Activated T-cell treated with anti-CD3 and anti-CD28 coated beads, Interleukin-2, amount 50 U/mL, for 4 hours (primary cell): ENCODE data around the gene HS1BP3. TPM values are rescaled to one million over a fixed set of nuclear protein-coding genes. Genes with fewer than 3 reads are reported as not detected.

Experiments used
- ATAC-seq, 2 donors: fragments of 200-7000 bp; cut with Tn5 transposase; one replicate each; pipeline ENCODE4 v1.10.0; 2021
- DNase-seq: peaks from one replicate; pipeline ENCODE4 v3.0.0-alpha.2; 2020
- H3K27me3 Mint-ChIP-seq: one replicate; pipeline ENCODE4 v1.8.0; 2021; ENCODE audit warnings: low read depth, mixed read lengths
- H3K36me3 Mint-ChIP-seq: one replicate; pipeline ENCODE4 v1.8.0; 2022; ENCODE audit warnings: mixed read lengths; ENCODE audit not compliant: insufficient read depth
- H3K4me1 Mint-ChIP-seq: one replicate; pipeline ENCODE4 v1.8.0; 2021; ENCODE audit warnings: low read depth, mixed read lengths
- H3K4me3 Mint-ChIP-seq: one replicate; pipeline ENCODE4 v1.8.0; 2021; ENCODE audit warnings: mild to moderate bottlenecking, moderate library complexity, mixed read lengths
- H3K9me3 Mint-ChIP-seq: one replicate; pipeline ENCODE4 v1.8.0; 2021; ENCODE audit warnings: mixed read lengths
- total RNA-seq, 3 donors: library from RNA; stranded (reverse); gene quantifications; one replicate each; pipeline ENCODE4 v1.2.1, GENCODE V29; 2021

HS1BP3 gene
- total RNA-seq, 3 donors from 2014 or later = 6.0 to 6.7 (median 6.3) TPM

DNA sequence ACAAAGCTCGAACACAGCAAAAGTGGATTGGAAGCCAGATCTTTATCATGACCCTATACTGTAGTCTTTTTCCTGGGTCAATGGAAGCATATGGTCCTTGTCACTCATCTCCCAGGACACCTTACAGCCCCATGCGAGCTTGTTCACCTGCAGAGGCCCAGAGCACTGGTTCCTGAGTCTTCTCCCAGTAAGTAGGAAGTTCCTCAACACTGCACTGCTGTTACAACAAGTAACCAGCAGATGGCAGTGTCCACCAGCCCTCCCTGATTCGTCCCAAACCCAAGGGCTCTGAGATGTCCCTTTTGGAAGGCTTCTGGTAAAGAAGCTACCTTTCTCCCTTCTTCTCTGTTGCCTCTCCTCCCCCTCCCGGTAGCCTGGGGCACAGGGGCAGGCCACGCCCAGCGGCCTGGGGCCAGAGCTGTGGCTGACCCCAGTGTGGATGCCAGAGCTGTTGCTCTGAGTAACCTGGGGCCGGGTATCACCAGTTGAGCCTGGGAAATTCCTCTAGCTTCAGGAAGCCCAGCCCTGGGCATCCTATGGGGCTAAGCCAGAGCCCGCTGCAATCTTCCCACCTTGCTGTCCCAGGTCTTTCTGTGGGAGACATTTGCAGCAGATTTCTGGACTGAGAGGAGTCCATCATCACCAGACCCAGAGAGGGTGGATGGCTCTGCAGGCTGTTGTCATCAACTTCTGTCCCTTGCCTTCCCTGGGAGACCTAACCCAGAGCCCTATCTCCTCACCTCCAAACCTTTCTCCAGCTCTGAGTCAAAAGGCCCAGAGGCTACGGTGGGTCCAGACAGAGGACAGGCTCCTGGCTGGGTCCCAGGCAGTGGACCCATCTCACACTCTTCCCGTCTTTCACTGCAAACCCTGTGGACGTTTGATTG, 10.8 kb upstream of the HS1BP3 start:
- ATAC-seq = peak; percentile 58 to 71
- H3K9me3 Mint-ChIP-seq = no peaks in the 10 kb centered on the region
- no peaks in the 10 kb centered on the region for H3K36me3 Mint-ChIP-seq
- DNase-seq = peak; percentile 57
- H3K4me1 Mint-ChIP-seq = peaks cover 8% of the 10 kb centered on the region
- no peak overlapping the region for H3K4me3 Mint-ChIP-seq
- peaks cover 66% of the 10 kb centered on the region for H3K27me3 Mint-ChIP-seq

DNA sequence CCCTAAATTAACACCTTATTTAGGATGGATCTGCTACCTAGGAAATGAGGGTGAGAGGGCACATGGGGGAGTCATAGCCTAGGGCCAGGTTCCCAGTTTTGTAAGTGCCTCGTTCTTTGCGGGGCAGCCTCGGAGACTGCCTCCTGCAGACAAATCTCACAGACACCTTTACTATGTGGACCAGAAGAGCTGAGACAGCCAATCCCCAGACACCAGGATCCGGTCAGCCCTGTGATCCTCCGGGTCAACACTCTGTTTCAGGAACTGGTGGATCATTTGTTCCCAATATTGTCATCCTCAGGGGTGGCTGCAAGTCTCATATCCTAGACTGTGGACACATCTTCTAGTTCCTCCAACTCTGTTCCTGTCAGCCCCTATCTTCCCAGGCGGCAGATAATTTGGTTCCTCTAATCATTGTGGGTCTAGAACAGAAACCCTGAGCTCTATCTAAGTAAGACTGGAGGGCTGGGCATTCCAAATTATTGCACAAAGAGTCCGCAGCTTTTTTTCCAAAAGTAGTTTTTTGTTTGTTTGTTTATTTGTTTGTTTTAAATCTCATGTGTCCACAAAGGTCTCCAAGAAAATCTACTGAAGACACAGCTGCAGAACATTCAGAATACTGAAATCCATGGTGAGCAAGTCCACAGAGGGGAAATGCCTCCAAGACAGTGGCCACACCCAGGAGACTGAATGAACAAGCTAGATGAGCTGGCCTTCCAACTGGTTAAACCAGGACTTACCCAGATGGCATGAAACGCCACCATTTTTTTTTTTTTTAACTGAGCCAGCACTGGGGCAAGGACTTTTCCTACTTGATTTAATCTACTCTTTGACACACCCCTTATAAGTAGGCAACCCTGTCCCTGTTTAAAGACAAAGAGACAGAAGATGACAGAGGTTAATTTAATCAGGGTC, 9.9 kb upstream of the HS1BP3 start:
- H3K36me3 Mint-ChIP-seq = no peaks in the 10 kb centered on the region
- no peak overlapping the region for H3K4me3 Mint-ChIP-seq
- peaks cover 4% of the 10 kb centered on the region for H3K4me1 Mint-ChIP-seq
- H3K9me3 Mint-ChIP-seq = no peaks in the 10 kb centered on the region
- H3K27me3 Mint-ChIP-seq = peaks cover 59% of the 10 kb centered on the region
- no peak for DNase-seq
- no peak for ATAC-seq

DNA sequence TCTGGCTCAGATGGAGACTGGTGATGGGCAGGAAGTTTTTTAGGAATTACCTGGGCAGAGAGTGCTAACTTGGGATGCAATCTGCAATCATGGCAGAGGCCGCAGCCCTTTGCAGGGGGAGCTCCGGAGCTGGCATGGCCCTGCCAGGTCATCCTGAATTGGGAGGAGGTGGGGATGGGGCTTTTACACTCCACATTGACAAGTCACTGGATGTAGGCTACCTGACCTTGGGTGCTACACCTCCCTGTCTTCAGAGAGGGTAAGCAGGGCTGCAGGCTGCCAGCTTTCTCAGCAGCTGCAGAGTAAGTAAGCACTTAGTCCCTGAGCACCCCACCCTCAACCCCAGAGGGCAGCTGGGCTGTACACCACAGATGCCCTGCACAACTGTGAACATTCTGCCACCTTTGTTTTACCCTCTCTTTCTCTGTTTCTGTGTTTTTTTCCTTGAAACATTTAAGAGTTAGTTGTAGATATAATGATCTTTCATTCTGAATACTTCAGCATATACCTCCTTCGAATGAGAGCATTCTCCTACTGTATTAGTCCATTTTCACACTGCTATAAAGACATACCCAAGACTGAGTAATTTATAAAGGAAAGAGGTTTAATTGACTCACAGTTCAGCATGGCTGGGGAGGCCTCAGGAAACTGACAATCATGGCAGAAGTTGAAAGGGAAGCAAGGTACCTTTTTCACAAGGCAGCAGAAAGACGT, 6.8 kb upstream of the HS1BP3 start:
- no peaks in the 10 kb centered on the region for H3K36me3 Mint-ChIP-seq
- H3K27me3 Mint-ChIP-seq = peaks cover 37% of the 10 kb centered on the region
- H3K4me1 Mint-ChIP-seq = no peaks in the 10 kb centered on the region
- no peak overlapping the region for H3K4me3 Mint-ChIP-seq
- H3K9me3 Mint-ChIP-seq = no peaks in the 10 kb centered on the region
- ATAC-seq = no peak
- DNase-seq = no peak

DNA sequence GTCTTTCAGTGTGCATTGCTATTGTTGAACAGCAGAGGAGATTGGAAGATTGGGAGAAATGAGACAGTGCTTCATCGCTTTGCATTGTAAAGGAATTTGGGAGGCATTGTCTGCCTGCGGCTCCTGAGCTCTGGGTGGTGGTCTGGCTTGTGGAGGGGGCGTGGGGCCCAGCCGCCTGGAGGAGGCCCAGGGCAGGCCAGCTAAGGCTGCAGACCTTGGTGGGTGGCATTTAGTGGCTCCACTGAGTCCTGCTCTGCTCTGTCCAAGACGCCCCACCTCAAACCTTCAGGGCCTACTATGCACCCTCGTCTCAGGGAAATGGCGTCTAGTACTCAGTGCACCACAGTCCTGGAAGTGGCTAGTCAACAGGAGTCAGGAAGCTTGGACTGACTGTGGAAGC, 5.7 kb upstream of the HS1BP3 start:
- H3K4me1 Mint-ChIP-seq = peaks cover 1% of the 10 kb centered on the region
- peaks cover 26% of the 10 kb centered on the region for H3K27me3 Mint-ChIP-seq
- H3K4me3 Mint-ChIP-seq = no peak overlapping the region
- no peak for DNase-seq
- H3K36me3 Mint-ChIP-seq = no peaks in the 10 kb centered on the region
- ATAC-seq = no peak
- no peaks in the 10 kb centered on the region for H3K9me3 Mint-ChIP-seq

DNA sequence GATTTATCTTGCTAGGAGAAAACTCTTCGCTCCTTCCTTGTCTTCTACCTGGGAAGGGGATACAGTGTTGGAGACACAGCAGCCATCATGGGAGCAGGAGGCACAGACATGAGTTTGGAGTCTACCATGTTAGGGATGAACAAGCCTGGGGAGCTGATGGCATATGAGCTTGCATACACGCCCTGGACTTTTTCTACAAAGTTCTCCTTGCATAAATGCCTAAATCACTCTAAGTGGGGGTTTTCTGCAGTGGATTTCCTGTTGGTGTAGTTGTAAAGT, 3.6 kb upstream of the HS1BP3 start:
- H3K9me3 Mint-ChIP-seq = no peaks in the 10 kb centered on the region

DNA sequence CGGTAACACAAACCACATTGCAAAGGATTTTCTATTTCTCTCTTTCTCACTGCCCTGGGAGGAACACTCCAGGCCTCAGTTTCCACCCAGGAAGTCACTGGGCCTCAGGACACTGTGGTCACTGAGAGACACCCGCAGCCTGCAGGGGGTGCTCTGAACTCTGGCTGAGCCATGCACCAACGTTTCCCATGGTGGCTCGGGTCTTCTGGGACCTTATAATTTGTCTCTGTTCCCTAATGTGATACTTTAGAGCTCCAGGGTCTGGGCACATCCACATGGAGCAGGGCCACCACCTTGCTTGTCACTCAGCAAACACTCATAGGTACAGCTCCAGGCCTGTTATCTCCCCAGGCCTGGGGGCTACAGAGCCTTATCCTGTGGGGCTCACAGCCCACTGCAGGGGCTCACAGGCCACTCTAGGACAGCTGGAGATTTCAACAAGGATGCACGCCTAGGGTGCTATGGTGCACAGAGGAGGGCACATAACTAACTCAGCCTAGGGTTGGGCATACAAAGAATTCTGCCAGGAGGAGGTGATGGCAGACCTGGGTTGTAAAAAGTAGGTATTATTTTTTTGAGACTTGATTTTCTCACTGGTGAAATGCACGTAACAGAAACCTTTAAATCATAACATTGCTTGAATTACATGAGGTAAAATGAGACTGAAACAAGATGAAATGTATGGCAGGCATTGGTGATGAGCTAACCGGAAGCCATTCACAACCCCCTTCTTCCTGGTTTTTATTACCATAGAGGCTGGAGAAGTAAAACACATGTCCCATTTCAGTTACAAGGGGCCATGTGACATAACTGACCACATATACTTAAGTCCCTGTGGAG, 3.0 kb upstream of the HS1BP3 start:
- peaks cover 21% of the 10 kb centered on the region for H3K4me1 Mint-ChIP-seq
- peaks cover 8% of the 10 kb centered on the region for H3K27me3 Mint-ChIP-seq
- no peak for DNase-seq

More for the DNA sequence above, 3.6 kb upstream of the HS1BP3 start:
- H3K4me1 Mint-ChIP-seq = peaks cover 16% of the 10 kb centered on the region
- peaks cover 14% of the 10 kb centered on the region for H3K27me3 Mint-ChIP-seq
- H3K4me3 Mint-ChIP-seq = no peak overlapping the region
- DNase-seq = no peak
- no peak for ATAC-seq
- H3K36me3 Mint-ChIP-seq = no peaks in the 10 kb centered on the region

DNA sequence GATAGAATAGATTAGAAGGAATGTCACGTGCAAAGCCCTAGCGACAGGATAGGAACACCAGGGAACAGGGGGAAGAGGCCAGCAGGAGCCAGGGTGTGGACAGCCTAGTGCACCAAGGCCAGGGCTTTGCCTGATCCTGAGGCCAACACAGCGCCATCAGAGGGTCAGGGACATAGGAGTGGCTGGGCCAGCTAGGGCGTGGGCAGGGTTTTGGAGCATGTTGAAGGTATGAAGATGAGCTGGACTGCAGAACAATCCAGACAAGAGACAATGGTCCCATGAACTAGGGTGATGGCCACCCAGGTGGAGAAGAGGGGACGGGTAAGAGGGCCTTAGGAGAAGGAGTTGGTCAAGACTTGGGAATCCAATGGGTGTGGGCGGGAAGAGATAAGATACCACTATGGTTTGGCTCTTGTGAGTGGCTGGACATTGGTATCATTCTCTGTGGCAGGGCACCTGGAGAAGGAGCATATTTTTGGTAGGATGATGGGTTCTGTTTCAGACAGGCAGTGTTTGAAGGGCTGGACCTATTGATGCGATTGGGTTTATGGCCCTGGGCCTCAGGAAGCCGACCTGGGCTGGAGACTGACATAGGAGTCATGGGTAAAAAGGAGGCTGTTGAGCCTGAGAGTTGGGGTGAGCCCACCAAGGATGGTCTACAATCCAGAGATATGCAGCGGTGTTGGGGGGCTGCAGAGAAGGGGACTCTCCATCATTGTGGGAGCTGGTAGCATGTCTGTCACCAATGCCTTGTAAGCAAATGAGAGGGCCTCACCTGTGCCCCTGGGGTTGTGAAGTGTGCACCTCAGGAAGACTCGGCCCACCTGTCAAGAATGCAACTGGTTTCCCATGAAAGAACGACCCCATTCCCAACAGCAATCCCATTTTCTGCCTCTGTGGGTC, 2.0 kb upstream of the HS1BP3 start:
- Mint-ChIP-seq H3K4me1 (peaks cover 30% of the 10 kb centered on the region), H3K27me3 (peaks cover 5% of the 10 kb centered on the region), H3K9me3 (no peaks in the 10 kb centered on the region), H3K36me3 (no peaks in the 10 kb centered on the region), H3K4me3 (no peak overlapping the region)
- no peak for ATAC-seq
- no peak for DNase-seq

More for the DNA sequence above, 3.0 kb upstream of the HS1BP3 start:
- H3K9me3 Mint-ChIP-seq = no peaks in the 10 kb centered on the region
- no peak overlapping the region for H3K4me3 Mint-ChIP-seq
- ATAC-seq = no peak
- no peaks in the 10 kb centered on the region for H3K36me3 Mint-ChIP-seq

DNA sequence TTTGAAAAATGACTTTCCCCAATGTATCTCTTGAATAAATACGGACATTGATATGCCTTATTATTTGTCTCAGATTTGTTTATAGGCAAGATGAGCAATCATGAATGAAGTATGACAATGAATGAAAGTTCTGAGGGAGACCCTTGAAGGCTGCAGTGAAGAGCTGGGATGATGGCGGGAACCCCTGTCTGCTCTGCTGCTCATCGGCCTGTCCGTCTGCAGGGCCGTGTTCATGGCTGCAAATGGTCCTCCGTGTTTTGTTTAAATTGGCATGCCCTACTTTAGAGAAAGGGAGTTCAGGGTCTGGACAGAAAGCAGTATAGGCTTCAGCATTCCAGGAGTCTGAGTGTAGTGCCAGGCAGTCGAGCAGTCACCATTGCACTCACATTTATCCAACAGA, 1.2 kb upstream of the HS1BP3 start:
- ATAC-seq (no peak), DNase-seq (no peak)
- H3K4me1 Mint-ChIP-seq = peaks cover 32% of the 10 kb centered on the region
- peak overlapping the region; percentile 83 for H3K4me3 Mint-ChIP-seq
- peaks cover 5% of the 10 kb centered on the region for H3K27me3 Mint-ChIP-seq
- no peaks in the 10 kb centered on the region for H3K9me3 Mint-ChIP-seq
- H3K36me3 Mint-ChIP-seq = no peaks in the 10 kb centered on the region

DNA sequence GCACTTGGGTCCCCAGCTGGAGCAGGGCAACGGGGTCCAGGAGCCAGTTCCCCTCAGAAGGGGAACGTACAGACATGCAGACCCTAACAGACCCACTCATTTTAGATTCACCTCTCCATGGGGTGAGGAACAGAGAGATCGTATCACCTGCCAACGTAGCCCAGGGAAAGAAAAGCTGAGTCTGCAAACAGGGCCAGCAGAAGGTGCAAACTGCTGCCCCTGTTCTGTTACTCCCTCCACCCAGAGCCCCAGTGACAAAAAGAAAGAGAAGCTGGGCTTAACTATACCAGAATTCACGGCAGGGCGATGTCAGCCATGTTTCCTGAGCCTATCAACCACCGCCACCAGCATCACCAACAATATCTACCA, 817 bp upstream of the HS1BP3 start:
- ATAC-seq = no peak
- Mint-ChIP-seq H3K4me3 (peak overlapping the region; percentile 83), H3K36me3 (no peaks in the 10 kb centered on the region), H3K4me1 (peaks cover 32% of the 10 kb centered on the region), H3K9me3 (no peaks in the 10 kb centered on the region), H3K27me3 (peaks cover 3% of the 10 kb centered on the region)
- DNase-seq = no peak

DNA sequence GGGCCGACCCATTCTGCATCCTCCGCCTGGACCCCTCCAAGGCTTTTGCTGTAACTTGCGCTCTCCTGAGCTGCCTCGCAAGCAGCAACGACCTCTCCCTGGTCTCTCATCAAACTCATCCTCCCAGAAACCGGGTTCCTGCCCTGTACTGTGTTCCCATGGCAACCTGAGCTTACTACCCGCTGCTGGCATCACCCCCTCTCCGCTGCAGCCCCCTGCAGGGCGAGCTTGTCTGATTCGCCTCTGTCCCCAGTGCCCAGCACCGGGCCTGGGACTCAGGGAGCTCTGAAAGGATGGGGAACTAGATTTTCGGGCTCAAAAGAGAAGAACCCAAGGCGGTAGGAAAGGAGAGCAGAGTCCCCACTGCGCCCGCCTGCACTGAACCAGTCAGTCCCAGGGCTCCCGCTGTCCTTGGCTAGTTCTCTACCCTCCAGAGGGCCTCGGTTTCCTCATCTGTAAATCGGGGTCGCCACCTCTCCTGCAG, 463 bp downstream of the HS1BP3 start:
- H3K27me3 Mint-ChIP-seq = no peaks in the 10 kb centered on the region
- H3K4me3 Mint-ChIP-seq = peak overlapping the region; percentile 86
- ATAC-seq (peak; percentile 5 to 11), DNase-seq (no peak)
- H3K9me3 Mint-ChIP-seq = no peaks in the 10 kb centered on the region
- peaks cover 32% of the 10 kb centered on the region for H3K4me1 Mint-ChIP-seq
- no peaks in the 10 kb centered on the region for H3K36me3 Mint-ChIP-seq

DNA sequence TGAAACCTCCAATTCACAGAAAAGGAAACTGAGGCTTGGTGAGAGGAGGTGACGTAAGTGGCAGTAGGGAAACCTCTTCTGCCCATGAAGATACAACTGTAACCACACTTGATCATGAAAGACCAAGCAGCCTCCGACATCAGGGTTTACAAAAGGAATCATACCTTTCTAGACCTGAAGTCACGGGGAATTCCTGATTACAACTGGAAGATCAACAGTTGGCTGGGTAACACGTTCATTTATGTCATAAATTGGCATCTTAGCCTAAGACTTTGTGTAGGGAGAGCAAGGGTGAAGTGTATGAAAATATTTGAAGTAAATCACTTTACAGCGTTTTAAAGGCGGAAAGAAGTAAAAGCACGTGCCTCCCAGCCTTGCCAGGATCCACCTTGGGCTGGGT, 922 bp downstream of the HS1BP3 start:
- no peak for DNase-seq
- peaks cover 32% of the 10 kb centered on the region for H3K4me1 Mint-ChIP-seq
- no peak for ATAC-seq
- H3K9me3 Mint-ChIP-seq = no peaks in the 10 kb centered on the region
- H3K36me3 Mint-ChIP-seq = peaks cover under 1% of the 10 kb centered on the region
- no peaks in the 10 kb centered on the region for H3K27me3 Mint-ChIP-seq
- peak overlapping the region; percentile 86 for H3K4me3 Mint-ChIP-seq

DNA sequence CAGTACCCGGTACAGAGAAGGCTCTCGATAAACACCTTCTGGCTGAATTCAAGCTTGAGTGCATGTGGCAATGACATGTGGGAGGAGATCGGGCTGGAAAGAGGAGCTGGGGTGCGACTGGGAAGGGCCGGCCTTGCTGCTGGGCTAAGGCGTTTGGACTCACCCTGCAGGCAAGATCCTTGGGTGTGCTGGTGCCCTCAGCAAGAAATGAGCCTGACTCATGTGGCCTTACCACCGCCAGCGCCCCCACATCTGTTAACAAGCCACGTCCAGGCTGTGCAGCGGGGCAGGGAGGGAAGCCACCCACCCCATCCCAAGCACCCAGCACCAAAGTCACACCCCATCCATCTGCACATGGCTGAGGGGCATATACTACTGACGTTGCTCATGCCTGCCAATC, 1.3 kb downstream of the HS1BP3 start:
- no peaks in the 10 kb centered on the region for H3K9me3 Mint-ChIP-seq
- peaks cover 4% of the 10 kb centered on the region for H3K36me3 Mint-ChIP-seq
- H3K4me3 Mint-ChIP-seq = peak overlapping the region; percentile 86
- DNase-seq = no peak
- H3K4me1 Mint-ChIP-seq = peaks cover 32% of the 10 kb centered on the region
- no peak for ATAC-seq
- no peaks in the 10 kb centered on the region for H3K27me3 Mint-ChIP-seq

DNA sequence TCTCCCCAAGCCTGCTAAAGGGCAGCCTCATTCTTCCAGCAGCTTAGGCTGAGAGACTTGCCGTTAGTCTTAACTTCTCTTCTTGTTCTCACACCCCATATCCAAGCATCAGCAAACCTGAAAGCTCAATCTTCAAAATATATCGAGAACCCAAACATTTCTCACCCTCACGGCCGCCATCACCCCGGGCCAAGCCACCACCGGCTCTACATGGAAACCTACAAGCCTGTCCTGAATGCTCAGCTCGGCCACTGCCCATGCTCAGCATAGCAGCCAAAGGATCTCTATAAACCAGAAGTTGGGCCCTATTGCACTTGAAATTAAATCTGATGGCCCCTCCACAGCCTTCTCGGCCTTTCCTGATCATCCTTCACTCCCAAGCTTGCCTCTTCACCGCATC, 2.1 kb downstream of the HS1BP3 start:
- H3K9me3 Mint-ChIP-seq = no peaks in the 10 kb centered on the region
- H3K27me3 Mint-ChIP-seq = no peaks in the 10 kb centered on the region
- peaks cover 32% of the 10 kb centered on the region for H3K4me1 Mint-ChIP-seq
- DNase-seq = no peak
- no peak overlapping the region for H3K4me3 Mint-ChIP-seq
- no peak for ATAC-seq
- peaks cover 11% of the 10 kb centered on the region for H3K36me3 Mint-ChIP-seq
